Neural progenitor cell (in vitro differentiated cells): Measurements from ENCODE around the gene HS6ST3.

Experiments used
- CTCF ChIP-seq: fragments of 200-600 bp; sonication (generic); IDR thresholded peaks from 2 replicates; pipeline ENCODE4 v1.5.1; 2017; ENCODE audit warnings: antibody characterized with exemption, mild to moderate bottlenecking
- EZH2 ChIP-seq: fragments of 200-600 bp; sonication (generic); IDR thresholded peaks from 2 replicates; pipeline ENCODE4 v1.6.1; 2017; ENCODE audit warnings: antibody characterized with exemption, mild to moderate bottlenecking, moderate library complexity
- EZH2phosphoT487 ChIP-seq: fragments of 200-600 bp; sonication (generic); IDR thresholded peaks from 2 replicates; pipeline ENCODE4 v1.6.1; 2017; ENCODE audit warnings: antibody characterized with exemption

GRCh38 chr13:96803456-96804100, 713.7 kb downstream of the HS6ST3 start:
- TF ChIP-seq CTCF (no peak), EZH2 (no peak), EZH2phosphoT487 (no peak)
